HepG2 (cell line): ENCODE measurements around the gene PEX5L. TPM values are rescaled to one million over a fixed set of nuclear protein-coding genes. Genes with fewer than 3 reads are reported as not detected.

Experiments used
- ATAC-seq: fragments of 200-7000 bp; cut with Tn5 transposase; 3 replicates; pipeline ENCODE4 v1.9.1; 2020; ENCODE audit warnings: mild to moderate bottlenecking, moderate library complexity
- BruUV-seq: library from RNA; stranded (reverse); fragments of 400-500 nt; replicated peaks from 2 replicates; lab custom pipeline; 2021; lab: Mats Ljungman, UMichigan
- CTCF ChIA-PET: fragments of 300-600 bp; formaldehyde crosslinking; extraction: SDS; loops from one replicate; lab custom pipeline; 2021; ENCODE audit warnings: low total read pairs, inconsistent platforms, low intra/inter-chr PET ratio; lab: Yijun Ruan, JAX
- POLR2A ChIA-PET: fragments of 350-600 bp; sonication (Branson Sonifier 250); formaldehyde crosslinking; loops from one replicate; lab custom pipeline; 2020; ENCODE audit warnings: antibody characterized with exemption, inconsistent platforms; lab: Yijun Ruan, JAX
- DNase-seq: peaks from one replicate; pipeline ENCODE4 v3.0.0-alpha.2; 2015; ENCODE audit warnings: low spot score
- FAIRE-seq: peaks from 3 replicates; lab custom pipeline; 2011; peaks lifted over from hg19 to GRCh38; lab: Jason Lieb, UNC
- H2AFZ ChIP-seq: one replicate; pipeline ENCODE4 v1.6.1; 2011; ENCODE audit warnings: low read length, inconsistent platforms
- H3K27ac ChIP-seq: fragments of 300-600 bp; 3 replicates; pipeline ENCODE4 v1.8.0; 2011; ENCODE audit warnings: mixed run types, mild to moderate bottlenecking, mixed read lengths, low read length, inconsistent platforms; ENCODE audit not compliant: insufficient read depth; ENCODE audit errors: extremely low read length
- H3K27me3 ChIP-seq, 2 experiments: fragments of 200-600 bp in 1 of 2; 2 replicates in 1 of 2; 3 replicates in 1 of 2; pipeline versions ENCODE4 v1.6.0 to v1.8.0; 2011; ENCODE audit warnings: low read length in 2 of 2, mild to moderate bottlenecking in 2 of 2, moderate library complexity in 2 of 2, inconsistent platforms in 1 of 2; ENCODE audit not compliant: insufficient read depth in 2 of 2, control insufficient read depth in 1 of 2
- H3K36me3 ChIP-seq, 2 experiments: fragments of 200-600 bp in 1 of 2; replicated peaks in 1 of 2; 2 replicates in 1 of 2; 3 replicates in 1 of 2; pipeline versions ENCODE4 v1.5.1 to v1.8.0; 2011; ENCODE audit warnings: low read length in 2 of 2, inconsistent platforms in 1 of 2; ENCODE audit not compliant: insufficient read depth in 2 of 2, control insufficient read depth in 1 of 2
- H3K4me1 ChIP-seq: 2 replicates; pipeline ENCODE4 v1.5.1; 2012; ENCODE audit warnings: low read length, inconsistent platforms; ENCODE audit not compliant: insufficient read depth
- H3K4me2 ChIP-seq: 2 replicates; pipeline ENCODE4 v1.6.0; 2011; ENCODE audit warnings: low read depth, low read length, inconsistent platforms
- H3K4me3 ChIP-seq, 3 experiments: fragments of 200-600 bp in 1 of 3; sonication (generic), shearing (Covaris generic) in 1 of 3; replicated peaks in 1 of 3; 2 replicates each; pipeline ENCODE4 v1.5.1; 2011 to 2016; ENCODE audit warnings: low read length in 3 of 3, inconsistent platforms in 2 of 3, low read depth in 2 of 3, mild to moderate bottlenecking in 2 of 3, control low read depth in 1 of 3, mixed read lengths in 1 of 3; ENCODE audit not compliant: insufficient read depth in 1 of 3
- H3K79me2 ChIP-seq: one replicate; pipeline ENCODE4 v1.6.1; 2011; ENCODE audit warnings: low read length, inconsistent platforms; ENCODE audit not compliant: insufficient read depth
- H3K9ac ChIP-seq: 2 replicates; pipeline ENCODE4 v1.6.0; 2011; ENCODE audit warnings: mild to moderate bottlenecking, low read depth, low read length, inconsistent platforms; ENCODE audit not compliant: insufficient read depth
- H3K9me3 ChIP-seq: 2 replicates; pipeline ENCODE4 v1.5.1; 2012; ENCODE audit warnings: mild to moderate bottlenecking, low read length
- H4K20me1 ChIP-seq: 2 replicates; pipeline ENCODE4 v1.6.0; 2011; ENCODE audit warnings: inconsistent platforms, mild to moderate bottlenecking, low read length, moderate library complexity; ENCODE audit not compliant: insufficient read depth
- BORCS8-MEF2B ChIP-seq: sonication (generic); formaldehyde crosslinking; IDR thresholded peaks from 2 replicates; pipeline ENCODE4 v1.8.0; 2022; ENCODE audit warnings: mild to moderate bottlenecking, missing genetic modification reagents
- FOXK1 ChIP-seq: sonication (generic); formaldehyde crosslinking; IDR thresholded peaks from 2 replicates; pipeline ENCODE4 v1.4.0; 2020; ENCODE audit warnings: low read depth, missing genetic modification reagents, borderline replicate concordance
- MAF1 ChIP-seq: sonication (generic); formaldehyde crosslinking; IDR thresholded peaks from 2 replicates; pipeline ENCODE4 v1.5.0; 2020; ENCODE audit warnings: missing genetic modification reagents, borderline replicate concordance
- MAFF ChIP-seq: IDR thresholded peaks from 2 replicates; pipeline ENCODE4 v1.6.1; 2011; ENCODE audit warnings: low read depth, low read length, improper control_type of control experiment
- MTF1 ChIP-seq: sonication (generic); formaldehyde crosslinking; IDR thresholded peaks from 2 replicates; pipeline ENCODE4 v1.5.0; 2020; ENCODE audit warnings: missing genetic modification reagents
- NR3C1 ChIP-seq: sonication (generic); formaldehyde crosslinking; IDR thresholded peaks from 2 replicates; pipeline ENCODE4 v1.4.0; 2020; ENCODE audit warnings: missing genetic modification reagents
- PPARG ChIP-seq: conservative IDR thresholded peaks from 2 replicates; pipeline ENCODE4 v1.6.1; 2016; ENCODE audit warnings: missing biosample characterization, missing genetic modification reagents
- SRY ChIP-seq: sonication (generic); formaldehyde crosslinking; IDR thresholded peaks from 2 replicates; pipeline ENCODE4 v1.8.0; 2022; ENCODE audit warnings: mild to moderate bottlenecking, missing genetic modification reagents
- ZEB1 ChIP-seq: IDR thresholded peaks from 2 replicates; pipeline ENCODE4 v1.6.1; 2012; ENCODE audit warnings: mild to moderate bottlenecking, low read depth, inconsistent platforms; ENCODE audit not compliant: insufficient replicate concordance
- ZFP36 ChIP-seq: fragments of 150-350 bp; IDR thresholded peaks from 2 replicates; pipeline ENCODE4 v1.6.1; 2018; ENCODE audit warnings: borderline replicate concordance, low read length, low read depth; ENCODE audit not compliant: partially characterized antibody
- ZNF703 ChIP-seq: sonication (generic); formaldehyde crosslinking; IDR thresholded peaks from 2 replicates; pipeline ENCODE4 v1.5.1; 2020; ENCODE audit warnings: missing genetic modification reagents, mild to moderate bottlenecking, moderate library complexity, borderline replicate concordance
- WGBS: methylation state at CpG from one replicate; pipeline ENCODE4 v1.1.6; 2017; ENCODE audit warnings: low lambda C conversion rate; 5-methylcytosine and 5-hydroxymethylcytosine counted together
- in situ Hi-C: cut with HindIII; loops from 2 replicates; pipeline ENCODE4 v1.10.0; 2017; ENCODE audit warnings: low pct_unique_long_range_greater_than_20kb; ENCODE audit not compliant: extremely low pct_ligation_motif_present
- intact Hi-C: fragments of 100-400 bp; cut with micrococcal nuclease; formaldehyde crosslinking; loops from one replicate; pipeline ENCODE4 v1.10.0; 2022; ENCODE audit not compliant: unreplicated experiment
- polyA plus RNA-seq, 8 experiments: library from polyadenylated mRNA; depleted of rRNA in 3 of 8; stranded (reverse) in 7 of 8; unstranded in 1 of 8; fragments of >200 nt; fragmentation: Illumina TruSeq in 4 of 8; extraction: Trizol in 4 of 8; gene quantifications; 2 replicates each; pipeline versions ENCODE4 v1.2.1 to v1.2.3, GENCODE V29; 2011 to 2016; ENCODE audit warnings: low read depth in 4 of 8, missing spikeins in 1 of 8, mixed read lengths in 1 of 8; ENCODE audit not compliant: insufficient read depth in 1 of 8
- total RNA-seq, 5 experiments: library from RNA; depleted of rRNA; stranded (reverse); fragments of >200 nt; fragmentation: Illumina TruSeq; extraction: Trizol; gene quantifications; 2 replicates each; pipeline ENCODE4 v1.2.3, GENCODE V29; 2016; ENCODE audit warnings: low read depth in 1 of 5
- TF ChIP-seq, protein P1 (sequence below): sonication (generic); formaldehyde crosslinking; IDR thresholded peaks from 2 replicates; pipeline ENCODE4 v1.8.0; 2022; ENCODE audit warnings: missing genetic modification reagents, low read depth, mild to moderate bottlenecking, borderline replicate concordance
- TF ChIP-seq, protein P2 (sequence below): sonication (generic); formaldehyde crosslinking; IDR thresholded peaks from 2 replicates; pipeline ENCODE4 v1.5.1; 2020; ENCODE audit warnings: mild to moderate bottlenecking, missing genetic modification reagents, moderate library complexity
- TF ChIP-seq, protein P3 (sequence below): sonication (generic); formaldehyde crosslinking; IDR thresholded peaks from 2 replicates; pipeline ENCODE4 v1.4.0; 2020; ENCODE audit warnings: mild to moderate bottlenecking, missing genetic modification reagents
- TF ChIP-seq, protein P4 (sequence below): sonication (generic); formaldehyde crosslinking; IDR thresholded peaks from 2 replicates; pipeline ENCODE4 v1.5.1; 2020; ENCODE audit warnings: missing genetic modification reagents, mild to moderate bottlenecking, borderline replicate concordance

The PEX5L gene
- total and polyA plus RNA-seq, 2 of the 13 experiments (the other 11 are each of a cell fraction or from before 2014, with no cell fraction given): not detected

DNA sequence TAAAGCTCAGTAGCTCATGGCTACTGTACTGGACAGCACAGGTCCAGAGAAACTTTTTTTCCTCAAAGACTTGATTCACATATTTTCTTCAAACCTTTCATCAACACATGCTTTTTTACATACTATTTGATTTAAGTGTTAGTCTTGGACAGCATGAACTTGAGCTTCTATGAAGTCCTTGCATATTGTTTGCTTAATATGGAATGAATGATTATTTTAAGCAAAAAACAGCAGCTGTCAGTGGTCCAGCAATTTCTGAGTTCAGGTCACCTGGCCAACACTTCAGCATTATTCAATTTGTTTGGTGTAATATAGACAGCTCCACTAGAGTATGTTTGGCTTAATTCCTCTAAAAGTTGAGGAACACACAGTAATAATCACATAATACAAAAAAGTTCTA, 141.4 kb downstream of the PEX5L start (continued):
- TF ChIP-seq PPARG (CRISPR knock-in tag) (no peak), BORCS8-MEF2B (CRISPR knock-in tag) (no peak), MAFF (no peak)

DNA sequence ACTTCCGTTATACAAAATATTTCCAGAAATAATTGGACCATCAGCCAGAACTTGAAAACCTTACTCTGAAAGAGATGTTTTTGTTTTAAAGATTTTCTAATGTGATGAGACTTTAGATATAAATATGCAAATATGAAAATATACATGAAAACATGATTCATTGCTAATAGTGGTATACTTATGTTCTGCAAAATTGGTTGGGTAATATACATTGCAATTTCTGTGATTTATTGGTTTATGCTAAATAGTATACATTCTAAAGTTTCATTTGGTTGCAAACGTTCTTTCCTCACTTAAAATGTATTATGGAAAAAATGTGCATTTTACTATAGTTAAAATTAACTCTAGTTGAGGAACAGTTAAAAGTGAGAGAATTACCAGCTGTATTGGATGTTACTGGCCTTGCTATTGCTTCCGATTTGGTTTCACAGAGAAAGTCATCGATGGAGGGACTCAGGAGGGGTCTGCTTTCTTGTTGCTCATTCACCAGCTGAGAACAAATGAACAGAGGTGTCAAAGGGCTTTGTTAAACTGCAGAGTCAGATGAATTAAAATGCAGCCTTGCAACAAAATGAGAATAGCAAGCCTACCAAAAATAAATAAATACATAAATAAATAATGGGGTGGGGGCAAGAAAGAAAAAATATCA, 149.3 kb downstream of the PEX5L start:
- no peak for ATAC-seq
- in situ Hi-C loops: no loop called here
- H3K9me3 ChIP-seq: no peaks in the 10 kb centered on the region
- TF ChIP-seq ZNF703 (no peak), SRY (CRISPR knock-in tag) (no peak), ZFP36 (no peak), MTF1 (CRISPR knock-in tag) (no peak), MAF1 (no peak), NR3C1 (CRISPR knock-in tag) (no peak), FOXK1 (CRISPR knock-in tag) (no peak), ZEB1 (no peak)
- TF ChIP-seq, protein P1, sequence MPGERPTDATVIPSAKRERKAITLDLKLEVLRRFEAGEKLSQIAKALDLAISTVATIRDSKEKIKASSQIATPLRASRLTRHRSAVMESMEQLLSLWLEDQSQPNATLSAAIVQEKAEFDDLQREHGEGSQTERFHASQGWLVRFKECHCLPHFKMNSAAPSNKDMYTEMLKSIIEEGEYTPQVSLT: no peak
- TF ChIP-seq, protein P2, sequence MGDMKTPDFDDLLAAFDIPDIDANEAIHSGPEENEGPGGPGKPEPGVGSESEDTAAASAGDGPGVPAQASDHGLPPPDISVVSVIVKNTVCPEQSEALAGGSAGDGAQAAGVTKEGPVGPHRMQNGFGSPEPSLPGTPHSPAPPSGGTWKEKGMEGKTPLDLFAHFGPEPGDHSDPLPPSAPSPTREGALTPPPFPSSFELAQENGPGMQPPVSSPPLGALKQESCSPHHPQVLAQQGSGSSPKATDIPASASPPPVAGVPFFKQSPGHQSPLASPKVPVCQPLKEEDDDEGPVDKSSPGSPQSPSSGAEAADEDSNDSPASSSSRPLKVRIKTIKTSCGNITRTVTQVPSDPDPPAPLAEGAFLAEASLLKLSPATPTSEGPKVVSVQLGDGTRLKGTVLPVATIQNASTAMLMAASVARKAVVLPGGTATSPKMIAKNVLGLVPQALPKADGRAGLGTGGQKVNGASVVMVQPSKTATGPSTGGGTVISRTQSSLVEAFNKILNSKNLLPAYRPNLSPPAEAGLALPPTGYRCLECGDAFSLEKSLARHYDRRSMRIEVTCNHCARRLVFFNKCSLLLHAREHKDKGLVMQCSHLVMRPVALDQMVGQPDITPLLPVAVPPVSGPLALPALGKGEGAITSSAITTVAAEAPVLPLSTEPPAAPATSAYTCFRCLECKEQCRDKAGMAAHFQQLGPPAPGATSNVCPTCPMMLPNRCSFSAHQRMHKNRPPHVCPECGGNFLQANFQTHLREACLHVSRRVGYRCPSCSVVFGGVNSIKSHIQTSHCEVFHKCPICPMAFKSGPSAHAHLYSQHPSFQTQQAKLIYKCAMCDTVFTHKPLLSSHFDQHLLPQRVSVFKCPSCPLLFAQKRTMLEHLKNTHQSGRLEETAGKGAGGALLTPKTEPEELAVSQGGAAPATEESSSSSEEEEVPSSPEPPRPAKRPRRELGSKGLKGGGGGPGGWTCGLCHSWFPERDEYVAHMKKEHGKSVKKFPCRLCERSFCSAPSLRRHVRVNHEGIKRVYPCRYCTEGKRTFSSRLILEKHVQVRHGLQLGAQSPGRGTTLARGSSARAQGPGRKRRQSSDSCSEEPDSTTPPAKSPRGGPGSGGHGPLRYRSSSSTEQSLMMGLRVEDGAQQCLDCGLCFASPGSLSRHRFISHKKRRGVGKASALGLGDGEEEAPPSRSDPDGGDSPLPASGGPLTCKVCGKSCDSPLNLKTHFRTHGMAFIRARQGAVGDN (CRISPR knock-in tag): no peak
- TF ChIP-seq, protein P3, sequence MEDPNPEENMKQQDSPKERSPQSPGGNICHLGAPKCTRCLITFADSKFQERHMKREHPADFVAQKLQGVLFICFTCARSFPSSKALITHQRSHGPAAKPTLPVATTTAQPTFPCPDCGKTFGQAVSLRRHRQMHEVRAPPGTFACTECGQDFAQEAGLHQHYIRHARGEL (CRISPR knock-in tag): no peak
- TF ChIP-seq, protein P4, sequence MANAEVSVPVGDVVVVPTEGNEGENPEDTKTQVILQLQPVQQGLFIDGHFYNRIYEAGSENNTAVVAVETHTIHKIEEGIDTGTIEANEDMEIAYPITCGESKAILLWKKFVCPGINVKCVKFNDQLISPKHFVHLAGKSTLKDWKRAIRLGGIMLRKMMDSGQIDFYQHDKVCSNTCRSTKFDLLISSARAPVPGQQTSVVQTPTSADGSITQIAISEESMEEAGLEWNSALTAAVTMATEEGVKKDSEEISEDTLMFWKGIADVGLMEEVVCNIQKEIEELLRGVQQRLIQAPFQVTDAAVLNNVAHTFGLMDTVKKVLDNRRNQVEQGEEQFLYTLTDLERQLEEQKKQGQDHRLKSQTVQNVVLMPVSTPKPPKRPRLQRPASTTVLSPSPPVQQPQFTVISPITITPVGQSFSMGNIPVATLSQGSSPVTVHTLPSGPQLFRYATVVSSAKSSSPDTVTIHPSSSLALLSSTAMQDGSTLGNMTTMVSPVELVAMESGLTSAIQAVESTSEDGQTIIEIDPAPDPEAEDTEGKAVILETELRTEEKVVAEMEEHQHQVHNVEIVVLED: no peak

More for the DNA sequence above, 149.3 kb downstream of the PEX5L start:
- Histone ChIP-seq H4K20me1 (no peaks in the 10 kb centered on the region), H3K36me3 (no peaks in the 10 kb centered on the region), H3K4me3 (no peak overlapping the region), H2AFZ (no peak overlapping the region), H3K27ac (no peak overlapping the region), H3K27me3 (no peaks in the 10 kb centered on the region), H3K9ac (no peak overlapping the region), H3K79me2 (no peaks in the 10 kb centered on the region), H3K4me2 (no peak overlapping the region), H3K4me1 (no peaks in the 10 kb centered on the region)
- DNase-seq: no peak
- intact Hi-C loops: no loop called here
- CTCF ChIA-PET: no interaction called here
- WGBS: 4% methylated on average over 4 of the region's 4 CpGs
- FAIRE-seq: no peak
- POLR2A ChIA-PET: no interaction called here
- BruUV-seq: no TSS peak
